Neural progenitor cell (in vitro differentiated cells): Measurements from ENCODE around the gene ARPIN.

ENCODE experiments used
- CTCF ChIP-seq: fragments of 200-600 bp; sonication (generic); IDR thresholded peaks from 2 replicates; pipeline ENCODE4 v1.5.1; 2017; ENCODE audit warnings: antibody characterized with exemption, mild to moderate bottlenecking
- EZH2 ChIP-seq: fragments of 200-600 bp; sonication (generic); IDR thresholded peaks from 2 replicates; pipeline ENCODE4 v1.6.1; 2017; ENCODE audit warnings: antibody characterized with exemption, mild to moderate bottlenecking, moderate library complexity
- EZH2phosphoT487 ChIP-seq: fragments of 200-600 bp; sonication (generic); IDR thresholded peaks from 2 replicates; pipeline ENCODE4 v1.6.1; 2017; ENCODE audit warnings: antibody characterized with exemption

- TF ChIP-seq CTCF (no peak), EZH2 (no peak), EZH2phosphoT487 (no peak)
Measured at GRCh38 chr15:89875741-89876140, 37.0 kb downstream of the ARPIN start.
